HEK293 (cell line): ENCODE data around the gene DOP1B.

Source experiments
- CTCF ChIP-seq: fragments of 450-650 bp; formaldehyde crosslinking; IDR thresholded peaks from 2 replicates; pipeline ENCODE4 v1.5.1; 2016; ENCODE audit warnings: missing biosample characterization, missing genetic modification characterization
- GLI2 ChIP-seq: fragments of 450-650 bp; formaldehyde crosslinking; IDR thresholded peaks from 2 replicates; pipeline ENCODE4; 2017; ENCODE audit warnings: missing biosample characterization, missing genetic modification characterization, low read depth, borderline replicate concordance
- INSM2 ChIP-seq: fragments of 450-650 bp; formaldehyde crosslinking; IDR thresholded peaks from 2 replicates; pipeline ENCODE4 v1.5.1; 2016; ENCODE audit warnings: missing biosample characterization, missing genetic modification characterization
- RBAK ChIP-seq: fragments of 450-650 bp; formaldehyde crosslinking; IDR thresholded peaks from 2 replicates; pipeline ENCODE4 v1.5.1; 2016; ENCODE audit warnings: missing biosample characterization, missing genetic modification characterization
- SP2 ChIP-seq: fragments of 450-650 bp; formaldehyde crosslinking; IDR thresholded peaks from 2 replicates; pipeline ENCODE4 v1.5.1; 2016; ENCODE audit warnings: missing biosample characterization, missing genetic modification characterization
- TRIM28 ChIP-seq: IDR thresholded peaks from 2 replicates; pipeline ENCODE4 v1.6.1; 2011; ENCODE audit warnings: low read length, control low read depth, borderline replicate concordance
- ZBTB49 ChIP-seq: fragments of 450-650 bp; formaldehyde crosslinking; IDR thresholded peaks from 2 replicates; pipeline ENCODE4 v1.5.1; 2016; ENCODE audit warnings: missing biosample characterization, missing genetic modification characterization, low read depth
- ZNF2 ChIP-seq: fragments of 450-650 bp; formaldehyde crosslinking; IDR thresholded peaks from 2 replicates; pipeline ENCODE4 v1.5.1; 2016; ENCODE audit warnings: missing biosample characterization, missing genetic modification characterization

- peak; percentile 95 for TF ChIP-seq CTCF (tag by site-specific recombination)
- no peak; the same call in 1 of the 2 replicates for TF ChIP-seq SP2
- TF ChIP-seq ZBTB49 (tag by site-specific recombination) = no peak
- TF ChIP-seq ZNF2 (tag by site-specific recombination) = no peak
- no peak for TF ChIP-seq INSM2 (tag by site-specific recombination)
- peak; percentile 64; the same call in 1 of the 2 replicates for TF ChIP-seq TRIM28
- TF ChIP-seq RBAK = no peak
- TF ChIP-seq GLI2 (tag by site-specific recombination) = no peak
These were observed 15.1 kb upstream of the DOP1B start for GRCh38 chr21:36141513-36141925.
